Measurements from ENCODE around the gene SNRPA1.

DNA sequence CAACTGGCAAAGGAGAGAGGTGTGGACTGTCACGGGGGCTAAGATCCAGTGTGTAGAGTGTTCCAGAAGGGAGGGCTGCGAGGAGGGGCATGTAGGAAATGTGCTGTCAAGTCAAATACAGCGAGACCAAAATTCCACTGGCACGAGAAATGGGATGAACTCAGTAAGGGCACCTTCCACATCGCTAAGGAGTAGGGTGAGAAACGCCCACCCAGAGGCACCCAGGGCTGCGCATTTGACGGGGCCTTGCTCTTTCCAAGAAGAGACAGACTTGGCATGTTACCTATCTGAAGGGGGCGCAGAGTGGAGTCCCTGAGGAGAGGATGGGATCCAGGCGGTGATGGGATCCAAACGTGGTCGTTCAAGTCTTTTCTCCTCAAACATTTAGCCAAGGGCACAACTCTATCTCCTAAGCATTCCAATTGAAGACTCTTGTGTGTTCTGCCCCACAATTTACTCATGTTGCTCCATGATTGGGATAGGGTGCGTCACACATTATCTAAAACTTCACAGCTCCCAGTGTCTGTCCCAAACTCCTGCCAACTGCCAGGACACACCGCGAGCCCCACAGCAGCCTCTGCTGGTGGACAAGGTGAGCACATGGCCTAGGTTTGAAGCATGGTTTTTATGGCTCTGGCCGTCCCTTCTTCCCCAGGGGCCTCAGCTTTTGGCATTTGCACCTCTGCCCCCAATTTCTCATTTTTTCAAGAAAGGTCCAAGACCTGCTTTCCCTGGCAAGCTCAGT, 25.4 kb downstream of the SNRPA1 start:
- no peak for TF ChIP-seq POLR2A (IDR thresholded peaks at IDR 0.05)
- TF ChIP-seq CTCF (IDR thresholded peaks at IDR 0.05) = no peak

All from uterus (tissue), 2 donors.